ENCODE measurements around the gene FCGR1A. TPM values are rescaled to one million over a fixed set of nuclear protein-coding genes. Genes with fewer than 3 reads are reported as not detected.
A peak's percentile ranks its signal among the peaks of the same experiment; 100 is the strongest.

FCGR1A gene
- total and polyA plus RNA-seq, 9 of the 15 experiments (the other 6 are each of a cell fraction or from before 2014, with no cell fraction given), result 0.10 to 0.29 (median 0.17) TPM; not detected in 3

GRCh38 chr1:149812893-149813801 is 30.7 kb downstream of the FCGR1A start (continued):
- TF ChIP-seq MAZ (CRISPR knock-in tag; conservative IDR thresholded peaks at IDR 0.05 in 1 of 2, IDR thresholded peaks at IDR 0.05 in 1 of 2) (peak; percentile 14 to 53; a peak in 2 of 4 replicates), SAP30 (IDR thresholded peaks at IDR 0.05; ENCODE audit: borderline replicate concordance, insufficient read depth, low read depth, low read length, poor library complexity, severe bottlenecking) (peak; percentile 46), RBM22 (IDR thresholded peaks at IDR 0.05; ENCODE audit: low read depth, low read length, poor library complexity, severe bottlenecking) (peak; percentile 39), AFF4 (CRISPR knock-in tag; IDR thresholded peaks at IDR 0.05) (peak; percentile 75), ATF7 (IDR thresholded peaks at IDR 0.05) (peak; percentile 43; the same call in 1 of the 2 replicates)
- TF ChIP-seq, protein P1, sequence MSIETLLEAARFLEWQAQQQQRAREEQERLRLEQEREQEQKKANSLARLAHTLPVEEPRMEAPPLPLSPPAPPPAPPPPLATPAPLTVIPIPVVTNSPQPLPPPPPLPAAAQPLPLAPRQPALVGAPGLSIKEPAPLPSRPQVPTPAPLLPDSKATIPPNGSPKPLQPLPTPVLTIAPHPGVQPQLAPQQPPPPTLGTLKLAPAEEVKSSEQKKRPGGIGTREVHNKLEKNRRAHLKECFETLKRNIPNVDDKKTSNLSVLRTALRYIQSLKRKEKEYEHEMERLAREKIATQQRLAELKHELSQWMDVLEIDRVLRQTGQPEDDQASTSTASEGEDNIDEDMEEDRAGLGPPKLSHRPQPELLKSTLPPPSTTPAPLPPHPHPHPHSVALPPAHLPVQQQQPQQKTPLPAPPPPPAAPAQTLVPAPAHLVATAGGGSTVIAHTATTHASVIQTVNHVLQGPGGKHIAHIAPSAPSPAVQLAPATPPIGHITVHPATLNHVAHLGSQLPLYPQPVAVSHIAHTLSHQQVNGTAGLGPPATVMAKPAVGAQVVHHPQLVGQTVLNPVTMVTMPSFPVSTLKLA (conservative IDR thresholded peaks at IDR 0.05), result peak; percentile 31 to 57; a peak in 2 of 4 replicates
- TF ChIP-seq, protein P2, sequence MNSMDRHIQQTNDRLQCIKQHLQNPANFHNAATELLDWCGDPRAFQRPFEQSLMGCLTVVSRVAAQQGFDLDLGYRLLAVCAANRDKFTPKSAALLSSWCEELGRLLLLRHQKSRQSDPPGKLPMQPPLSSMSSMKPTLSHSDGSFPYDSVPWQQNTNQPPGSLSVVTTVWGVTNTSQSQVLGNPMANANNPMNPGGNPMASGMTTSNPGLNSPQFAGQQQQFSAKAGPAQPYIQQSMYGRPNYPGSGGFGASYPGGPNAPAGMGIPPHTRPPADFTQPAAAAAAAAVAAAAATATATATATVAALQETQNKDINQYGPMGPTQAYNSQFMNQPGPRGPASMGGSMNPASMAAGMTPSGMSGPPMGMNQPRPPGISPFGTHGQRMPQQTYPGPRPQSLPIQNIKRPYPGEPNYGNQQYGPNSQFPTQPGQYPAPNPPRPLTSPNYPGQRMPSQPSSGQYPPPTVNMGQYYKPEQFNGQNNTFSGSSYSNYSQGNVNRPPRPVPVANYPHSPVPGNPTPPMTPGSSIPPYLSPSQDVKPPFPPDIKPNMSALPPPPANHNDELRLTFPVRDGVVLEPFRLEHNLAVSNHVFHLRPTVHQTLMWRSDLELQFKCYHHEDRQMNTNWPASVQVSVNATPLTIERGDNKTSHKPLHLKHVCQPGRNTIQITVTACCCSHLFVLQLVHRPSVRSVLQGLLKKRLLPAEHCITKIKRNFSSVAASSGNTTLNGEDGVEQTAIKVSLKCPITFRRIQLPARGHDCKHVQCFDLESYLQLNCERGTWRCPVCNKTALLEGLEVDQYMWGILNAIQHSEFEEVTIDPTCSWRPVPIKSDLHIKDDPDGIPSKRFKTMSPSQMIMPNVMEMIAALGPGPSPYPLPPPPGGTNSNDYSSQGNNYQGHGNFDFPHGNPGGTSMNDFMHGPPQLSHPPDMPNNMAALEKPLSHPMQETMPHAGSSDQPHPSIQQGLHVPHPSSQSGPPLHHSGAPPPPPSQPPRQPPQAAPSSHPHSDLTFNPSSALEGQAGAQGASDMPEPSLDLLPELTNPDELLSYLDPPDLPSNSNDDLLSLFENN (IDR thresholded peaks at IDR 0.05; ENCODE audit: low read depth in 2 of 2, low read length in 2 of 2), result 0 out of 4 replicates have a peak, but pooled peaks of 1 of the 2 experiments have one; percentile 18
- TF ChIP-seq, protein P3, sequence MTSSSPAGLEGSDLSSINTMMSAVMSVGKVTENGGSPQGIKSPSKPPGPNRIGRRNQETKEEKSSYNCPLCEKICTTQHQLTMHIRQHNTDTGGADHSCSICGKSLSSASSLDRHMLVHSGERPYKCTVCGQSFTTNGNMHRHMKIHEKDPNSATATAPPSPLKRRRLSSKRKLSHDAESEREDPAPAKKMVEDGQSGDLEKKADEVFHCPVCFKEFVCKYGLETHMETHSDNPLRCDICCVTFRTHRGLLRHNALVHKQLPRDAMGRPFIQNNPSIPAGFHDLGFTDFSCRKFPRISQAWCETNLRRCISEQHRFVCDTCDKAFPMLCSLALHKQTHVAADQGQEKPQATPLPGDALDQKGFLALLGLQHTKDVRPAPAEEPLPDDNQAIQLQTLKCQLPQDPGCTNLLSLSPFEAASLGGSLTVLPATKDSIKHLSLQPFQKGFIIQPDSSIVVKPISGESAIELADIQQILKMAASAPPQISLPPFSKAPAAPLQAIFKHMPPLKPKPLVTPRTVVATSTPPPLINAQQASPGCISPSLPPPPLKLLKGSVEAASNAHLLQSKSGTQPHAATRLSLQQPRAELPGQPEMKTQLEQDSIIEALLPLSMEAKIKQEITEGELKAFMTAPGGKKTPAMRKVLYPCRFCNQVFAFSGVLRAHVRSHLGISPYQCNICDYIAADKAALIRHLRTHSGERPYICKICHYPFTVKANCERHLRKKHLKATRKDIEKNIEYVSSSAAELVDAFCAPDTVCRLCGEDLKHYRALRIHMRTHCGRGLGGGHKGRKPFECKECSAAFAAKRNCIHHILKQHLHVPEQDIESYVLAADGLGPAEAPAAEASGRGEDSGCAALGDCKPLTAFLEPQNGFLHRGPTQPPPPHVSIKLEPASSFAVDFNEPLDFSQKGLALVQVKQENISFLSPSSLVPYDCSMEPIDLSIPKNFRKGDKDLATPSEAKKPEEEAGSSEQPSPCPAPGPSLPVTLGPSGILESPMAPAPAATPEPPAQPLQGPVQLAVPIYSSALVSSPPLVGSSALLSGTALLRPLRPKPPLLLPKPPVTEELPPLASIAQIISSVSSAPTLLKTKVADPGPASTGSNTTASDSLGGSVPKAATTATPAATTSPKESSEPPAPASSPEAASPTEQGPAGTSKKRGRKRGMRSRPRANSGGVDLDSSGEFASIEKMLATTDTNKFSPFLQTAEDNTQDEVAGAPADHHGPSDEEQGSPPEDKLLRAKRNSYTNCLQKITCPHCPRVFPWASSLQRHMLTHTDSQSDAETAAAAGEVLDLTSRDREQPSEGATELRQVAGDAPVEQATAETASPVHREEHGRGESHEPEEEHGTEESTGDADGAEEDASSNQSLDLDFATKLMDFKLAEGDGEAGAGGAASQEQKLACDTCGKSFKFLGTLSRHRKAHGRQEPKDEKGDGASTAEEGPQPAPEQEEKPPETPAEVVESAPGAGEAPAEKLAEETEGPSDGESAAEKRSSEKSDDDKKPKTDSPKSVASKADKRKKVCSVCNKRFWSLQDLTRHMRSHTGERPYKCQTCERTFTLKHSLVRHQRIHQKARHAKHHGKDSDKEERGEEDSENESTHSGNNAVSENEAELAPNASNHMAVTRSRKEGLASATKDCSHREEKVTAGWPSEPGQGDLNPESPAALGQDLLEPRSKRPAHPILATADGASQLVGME (CRISPR knock-in tag; IDR thresholded peaks at IDR 0.05), result 0 out of 2 replicates have a peak, but pooled peaks have one; percentile 34

Data from K562 (cell line).